HG02981 (cell line): ENCODE data around the gene PTRHD1.
"Not testable (repeated sequence)": the region's sequence is repeated elsewhere in the genome, so short reads cannot be mapped to it uniquely, and the experiment has no call there.

Source experiments
- ATAC-seq: cut with Tn5 transposase; IDR thresholded peaks from one replicate; pipeline ENCODE4 v1.9.1; 2021; ENCODE audit warnings: mild to moderate bottlenecking, moderate library complexity; ENCODE audit not compliant: unreplicated experiment

The PTRHD1 gene

GRCh38 chr2:24792874-24793760 is at the start of gene PTRHD1, which contains the start of gene CENPO:
Gene PTRHD1 (minus strand): TSS chr2:24793391. CDS start chr2:24793377, 14 bp downstream.
Gene CENPO (plus strand): TSS chr2:24793425. CDS start chr2:24793920, 495 bp downstream.
- ATAC-seq: peak; percentile 88

DNA sequence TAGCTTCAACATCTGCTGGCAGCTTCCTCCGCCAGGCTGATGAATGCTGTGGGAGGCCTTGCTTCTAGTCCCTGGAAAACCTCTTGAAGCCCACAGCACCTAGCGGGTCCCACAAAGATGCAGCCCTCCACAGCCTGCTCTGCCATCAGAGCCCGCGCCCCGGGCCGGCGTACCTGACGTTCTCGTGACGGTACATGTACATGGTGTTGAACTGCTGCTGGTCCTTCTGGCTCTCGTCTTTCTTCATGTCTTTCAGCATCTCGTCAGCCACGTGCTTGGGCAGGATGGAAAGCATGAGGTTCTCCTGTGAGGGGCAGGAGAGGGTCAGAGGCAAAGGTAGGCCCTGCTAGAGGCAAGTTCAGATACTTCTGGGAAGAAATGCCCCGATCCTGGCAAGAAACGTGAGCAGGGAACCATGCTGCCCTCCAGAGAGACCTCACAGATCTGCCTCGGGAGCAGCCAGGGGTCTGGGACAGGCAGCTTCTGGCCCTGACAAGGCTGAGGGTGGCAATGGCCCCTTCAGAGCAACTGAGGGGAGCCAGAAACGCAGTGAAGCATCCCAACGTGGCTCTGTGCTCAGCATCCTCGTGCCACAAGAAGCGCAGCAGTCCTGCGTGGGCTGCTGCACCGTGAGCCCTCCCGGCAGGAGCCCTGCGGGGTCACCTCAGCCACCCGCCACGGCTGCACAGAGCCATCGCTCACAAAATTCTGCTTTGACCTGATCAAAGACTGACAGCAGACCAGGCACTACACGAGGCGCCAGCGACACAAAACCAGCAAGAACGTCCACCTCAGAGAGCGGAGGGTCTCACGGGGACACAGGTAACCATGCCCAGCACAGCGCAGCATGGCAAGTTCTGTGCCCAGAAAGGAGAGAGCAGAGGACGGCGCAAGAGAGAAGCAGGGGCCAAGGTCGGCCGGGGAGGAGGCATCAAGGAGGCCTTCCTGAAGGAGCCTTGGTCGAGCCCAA is 49.2 kb upstream of the PTRHD1 start:
- no peak for ATAC-seq

GRCh38 chr2:24840962-24841945 is 48.1 kb upstream of the PTRHD1 start:
- no peak for ATAC-seq

- no peak for ATAC-seq
Measured at GRCh38 chr2:24840164-24840869, 47.1 kb upstream of the PTRHD1 start.

DNA sequence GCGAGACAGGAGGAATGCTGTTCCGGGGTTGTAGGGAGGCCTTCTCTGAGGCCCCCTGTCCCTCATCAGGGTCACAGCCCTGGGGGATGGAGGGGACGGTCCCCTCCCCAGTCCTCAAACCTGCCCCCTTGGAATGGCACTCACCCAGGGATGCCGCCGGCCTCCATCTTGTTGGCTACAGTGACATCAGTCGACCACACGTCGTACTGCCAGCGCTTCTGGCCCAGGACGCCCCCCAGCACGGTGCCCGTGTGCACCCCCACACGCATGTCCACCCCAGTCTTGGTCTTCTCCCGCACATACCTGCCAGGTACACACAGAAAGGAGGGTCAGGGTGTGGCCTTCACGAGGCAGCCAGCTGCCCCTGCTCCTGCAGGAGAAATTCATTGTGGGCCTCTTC is 46.5 kb upstream of the PTRHD1 start:
- no peak for ATAC-seq

- no peak for ATAC-seq
Measured at GRCh38 chr2:24838541-24838940, 45.4 kb upstream of the PTRHD1 start.

- ATAC-seq: no peak
Measured at GRCh38 chr2:24837996-24838513, 44.9 kb upstream of the PTRHD1 start.

DNA sequence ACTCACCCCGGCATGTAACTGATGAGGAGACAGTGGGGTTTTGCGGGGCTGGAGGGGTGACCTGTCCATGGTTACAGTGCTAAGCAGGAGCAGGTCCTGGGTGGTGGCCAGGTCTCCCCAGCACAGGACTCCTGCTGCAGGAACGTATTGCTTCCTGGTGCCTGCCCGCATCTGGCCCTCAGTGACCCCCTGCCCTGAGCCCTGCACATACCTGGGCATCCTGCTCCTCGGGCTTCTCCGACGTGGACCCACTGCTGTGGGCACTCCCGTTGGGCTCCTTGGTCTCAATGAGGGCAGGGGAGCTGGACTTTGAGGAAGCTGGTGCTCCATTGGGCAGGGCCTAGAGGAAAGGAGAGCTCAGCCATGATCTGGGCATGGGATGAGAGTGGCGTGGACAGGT is 43.5 kb upstream of the PTRHD1 start:
- ATAC-seq: no peak

DNA sequence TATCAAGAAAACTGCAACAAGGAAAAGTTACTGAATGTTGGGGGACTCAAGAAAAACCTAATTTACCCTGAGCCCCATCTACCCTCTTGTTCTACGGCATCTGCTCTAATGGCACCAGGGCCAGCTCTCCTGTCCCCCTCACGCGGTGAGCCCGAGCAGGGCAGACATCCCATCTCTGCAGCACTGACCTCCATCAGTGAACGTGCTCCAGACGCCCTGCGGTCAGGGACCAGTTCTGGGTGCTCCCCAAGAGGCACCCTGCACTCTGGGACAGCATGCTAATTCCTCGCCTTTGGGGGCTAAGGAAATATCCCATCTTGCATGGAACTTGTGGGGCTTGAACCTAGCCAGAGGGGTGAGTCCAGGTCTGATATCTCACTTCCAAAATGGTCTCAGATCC is 43.0 kb upstream of the PTRHD1 start:
- no peak for ATAC-seq

DNA sequence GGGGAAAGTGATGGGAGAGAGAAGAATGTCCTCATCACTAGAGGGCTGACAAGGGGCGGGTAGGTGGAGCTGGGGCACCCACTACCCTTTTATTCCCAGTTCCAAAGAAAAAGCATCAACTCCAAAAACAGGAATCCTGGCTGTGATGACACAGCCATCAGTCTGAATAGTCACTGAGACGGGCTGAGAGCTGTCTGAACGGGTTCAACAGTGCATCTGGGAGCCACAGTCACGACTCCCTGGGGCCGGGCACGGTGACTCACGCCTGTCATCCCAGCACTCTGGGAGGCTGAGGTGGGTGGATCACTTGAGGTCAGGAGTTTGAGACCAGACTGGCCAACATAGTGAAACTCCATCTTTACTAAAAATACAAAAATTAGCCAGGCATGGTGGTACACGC is 42.2 kb upstream of the PTRHD1 start:
- not testable (repeated sequence) for ATAC-seq

- ATAC-seq: no peak
Measured at GRCh38 chr2:24834733-24835395, 41.7 kb upstream of the PTRHD1 start.

GRCh38 chr2:24833821-24834732 is 40.9 kb upstream of the PTRHD1 start:
- no peak for ATAC-seq

- ATAC-seq: no peak
Measured at GRCh38 chr2:24832931-24833701, 39.9 kb upstream of the PTRHD1 start.

GRCh38 chr2:24832521-24832920 is 39.3 kb upstream of the PTRHD1 start:
- ATAC-seq: no peak

DNA sequence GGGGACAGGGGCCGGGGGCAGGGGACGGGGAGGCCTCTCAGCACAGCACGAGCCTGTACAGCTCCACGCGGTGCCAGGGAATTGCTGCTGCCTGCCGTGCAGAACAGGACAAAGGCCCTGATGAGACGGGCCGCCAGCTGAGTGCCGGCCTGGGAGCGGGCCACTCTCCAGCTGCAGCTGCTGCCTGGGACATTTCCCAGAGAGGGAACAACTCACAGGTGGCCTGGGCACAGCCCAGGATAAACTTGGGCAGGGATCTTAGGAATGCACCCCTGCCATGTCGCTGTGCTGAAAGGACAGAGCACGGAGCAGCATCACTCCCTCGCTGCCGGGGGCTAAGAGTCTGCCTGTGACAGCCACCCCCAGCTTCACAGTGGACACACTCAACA is 38.9 kb upstream of the PTRHD1 start:
- ATAC-seq: no peak

- no peak for ATAC-seq
Measured at GRCh38 chr2:24831221-24832072, 38.3 kb upstream of the PTRHD1 start.
